Vagina (tissue), 2 donors: ENCODE measurements around the gene SHCBP1. TPM values are rescaled to one million over a fixed set of nuclear protein-coding genes. Genes with fewer than 3 reads are reported as not detected.

Experiments used
- DNase-seq, 2 donors: peaks; one replicate each; pipeline ENCODE4 v3.0.0-alpha.2; 2017; ENCODE audit errors: extremely low spot score in 2 of 2
- H3K27ac ChIP-seq: fragments of 200-600 bp; sonication (generic); one replicate; pipeline ENCODE4 v1.5.1; 2019
- H3K27me3 ChIP-seq: fragments of 200-600 bp; sonication (generic); one replicate; pipeline ENCODE4 v1.5.1; 2019
- H3K36me3 ChIP-seq, 2 donors: fragments of 200-600 bp; sonication (generic); one replicate each; pipeline ENCODE4 v1.5.1; 2017 to 2019
- H3K4me1 ChIP-seq: fragments of 200-600 bp; sonication (generic); one replicate; pipeline ENCODE4 v1.5.1; 2019
- H3K4me3 ChIP-seq, 2 donors: fragments of 200-600 bp; sonication (generic); 1 replicate in 1 of 2; 2 replicates in 1 of 2; pipeline ENCODE4 v1.5.1; 2016 to 2019
- H3K9me3 ChIP-seq: fragments of 200-600 bp; sonication (generic); one replicate; pipeline ENCODE4 v1.5.1; 2019
- CTCF ChIP-seq, 3 experiments: fragments of 450-650 bp in 2 of 3; fragments of 200-600 bp in 1 of 3; sonication (generic) in 1 of 3; IDR thresholded peaks; one replicate each; pipeline ENCODE4 v1.5.1; 2017 to 2019; ENCODE audit warnings: antibody characterized with exemption in 3 of 3, mild to moderate bottlenecking in 2 of 3, moderate library complexity in 2 of 3
- POLR2A ChIP-seq, 2 donors: fragments of 450-650 bp; IDR thresholded peaks; one replicate each; pipeline ENCODE4 v1.6.1; 2017; ENCODE audit warnings: antibody characterized with exemption in 2 of 2, mild to moderate bottlenecking in 2 of 2, moderate library complexity in 2 of 2
- POLR2AphosphoS5 ChIP-seq, 2 donors: sonication (generic); formaldehyde crosslinking; IDR thresholded peaks; one replicate each; pipeline ENCODE4 v1.9.0; 2017; ENCODE audit warnings: antibody characterized with exemption in 2 of 2, mild to moderate bottlenecking in 2 of 2, low read depth in 1 of 2; ENCODE audit not compliant: insufficient read depth in 1 of 2
- intact Hi-C: fragments of 100-400 bp; cut with DNase I; formaldehyde crosslinking; loops from one replicate; pipeline ENCODE4 v1.15.1; 2023
- total RNA-seq: library from RNA; depleted of rRNA; stranded (reverse); fragments of >200 nt; gene quantifications from one replicate; pipeline ENCODE4 v1.2.3, GENCODE V29; 2016

Gene SHCBP1
- total RNA-seq, 1 donor from 2014 or later, result 0.74 TPM

DNA sequence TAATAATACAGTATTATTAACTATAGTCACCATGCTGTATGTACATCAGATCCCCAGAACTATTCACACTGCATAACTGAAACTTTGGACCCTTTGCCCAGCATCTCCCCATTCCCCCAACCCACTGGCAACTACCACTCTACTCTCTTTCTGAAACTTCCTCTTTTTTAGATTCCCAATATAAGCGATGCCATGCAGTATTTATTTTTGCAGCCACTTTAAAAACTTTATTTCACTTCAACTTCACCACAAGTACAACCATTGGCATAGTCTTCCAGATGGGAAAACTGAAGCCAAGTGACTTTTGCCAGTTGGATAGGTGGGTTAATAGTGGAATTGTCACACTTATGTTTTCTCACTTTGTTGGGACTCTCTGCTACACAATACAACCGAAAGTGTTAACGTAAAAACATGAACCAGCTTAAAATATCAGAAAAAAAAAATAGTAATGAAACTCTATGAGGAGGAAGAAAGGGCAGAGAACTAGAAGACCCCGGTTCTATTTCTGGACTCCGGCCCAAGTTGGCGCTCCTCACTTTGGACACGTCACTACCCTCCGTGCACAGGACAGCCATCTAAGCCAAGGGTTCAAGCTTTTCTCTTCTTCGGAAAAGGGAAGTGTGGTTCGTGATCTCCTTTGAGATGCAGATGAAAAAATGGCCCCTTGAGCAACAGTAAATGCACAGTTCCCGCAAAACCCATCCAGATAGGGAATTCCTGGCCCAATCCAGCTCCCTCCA is 743 bp downstream of the SHCBP1 start:
- Histone ChIP-seq H3K36me3 (no peaks in the 10 kb centered on the region), H3K4me3 (peak overlapping the region; percentile 53 to 58), H3K27me3 (no peaks in the 10 kb centered on the region), H3K27ac (no peak overlapping the region), H3K4me1 (peaks cover 9% of the 10 kb centered on the region), H3K9me3 (no peaks in the 10 kb centered on the region)
- no peak for DNase-seq
- intact Hi-C loops, result no loop called here
- TF ChIP-seq POLR2A (IDR thresholded peaks at IDR 0.05) (no peak), POLR2AphosphoS5 (IDR thresholded peaks at IDR 0.05; ENCODE audit: insufficient read depth in 1 of 2, low read depth in 1 of 2) (no peak), CTCF (IDR thresholded peaks at IDR 0.05) (no peak)

DNA sequence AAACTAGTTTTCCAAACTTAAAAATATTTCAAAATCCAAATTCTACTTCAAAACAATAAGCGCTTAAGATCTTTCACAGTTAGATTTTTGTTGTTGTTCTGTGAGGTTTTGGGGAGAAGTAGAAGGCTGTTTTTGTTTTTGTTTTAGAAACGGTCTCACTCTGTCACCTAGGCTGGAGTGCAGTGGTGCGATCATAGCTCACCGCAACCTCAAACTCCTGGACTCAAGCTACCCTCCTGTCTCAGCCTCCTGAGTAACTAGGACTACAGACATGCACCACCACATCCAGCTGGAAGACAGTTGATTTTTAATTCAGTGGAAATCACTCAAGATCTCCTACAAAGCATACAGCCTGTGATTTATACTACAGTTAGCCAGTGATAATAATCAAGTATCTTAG is 2.7 kb downstream of the SHCBP1 start:
- no peaks in the 10 kb centered on the region for H3K9me3 ChIP-seq
- H3K27ac ChIP-seq, result no peak overlapping the region
- H3K27me3 ChIP-seq, result no peaks in the 10 kb centered on the region
- TF ChIP-seq CTCF (IDR thresholded peaks at IDR 0.05) (no peak), POLR2A (IDR thresholded peaks at IDR 0.05) (no peak), POLR2AphosphoS5 (IDR thresholded peaks at IDR 0.05; ENCODE audit: insufficient read depth in 1 of 2, low read depth in 1 of 2) (no peak)
- intact Hi-C loops, result no loop called here
- no peak overlapping the region for H3K4me3 ChIP-seq
- no peak for DNase-seq
- H3K4me1 ChIP-seq, result peaks cover 9% of the 10 kb centered on the region
- H3K36me3 ChIP-seq, result no peaks in the 10 kb centered on the region

DNA sequence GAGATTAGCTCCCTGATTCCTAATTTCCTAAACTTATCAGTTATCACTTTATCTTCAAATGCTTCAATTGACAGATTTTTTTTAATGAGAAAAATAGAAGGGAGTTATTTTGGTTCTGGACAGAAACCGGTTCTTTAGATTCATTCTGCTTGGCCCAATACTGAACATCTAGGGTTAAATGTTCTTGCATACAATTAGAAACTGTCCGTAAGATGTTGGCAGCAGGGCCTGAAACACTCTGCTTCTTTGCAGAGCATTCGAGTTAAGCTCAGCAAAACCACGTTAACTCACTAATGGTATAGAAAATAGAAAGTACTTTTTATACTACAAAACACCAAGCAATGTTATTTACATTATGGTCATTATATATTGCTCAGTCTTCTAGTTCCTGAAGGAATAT is 7.2 kb downstream of the SHCBP1 start:
- Histone ChIP-seq H3K36me3 (no peaks in the 10 kb centered on the region), H3K4me1 (no peaks in the 10 kb centered on the region), H3K9me3 (no peaks in the 10 kb centered on the region), H3K27ac (no peak overlapping the region), H3K27me3 (no peaks in the 10 kb centered on the region), H3K4me3 (no peak overlapping the region)
- DNase-seq, result no peak
- TF ChIP-seq CTCF (IDR thresholded peaks at IDR 0.05), result no peak
- no peak for TF ChIP-seq POLR2AphosphoS5 (IDR thresholded peaks at IDR 0.05; ENCODE audit: insufficient read depth in 1 of 2, low read depth in 1 of 2)
- TF ChIP-seq POLR2A (IDR thresholded peaks at IDR 0.05), result no peak
- intact Hi-C loops, result no loop called here

DNA sequence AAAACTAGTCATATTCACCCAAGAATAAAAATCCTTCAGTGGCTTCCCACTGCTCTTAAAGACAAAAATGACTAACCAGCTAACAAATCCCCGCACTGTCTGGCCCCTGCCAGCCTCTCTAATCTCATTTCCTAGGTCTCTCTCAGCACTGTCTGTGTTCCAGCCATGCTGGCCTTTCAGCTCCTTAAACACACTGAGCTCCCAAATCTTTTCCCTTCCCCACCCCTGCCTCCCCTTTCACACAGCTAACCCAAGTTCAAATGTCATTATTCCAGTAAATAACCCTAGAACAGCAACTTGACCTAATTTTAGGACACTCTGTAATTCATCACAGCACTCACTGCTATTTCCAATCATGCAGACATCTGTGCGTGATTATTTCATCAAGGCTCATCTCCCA is 7.8 kb downstream of the SHCBP1 start:
- DNase-seq, result no peak
- Histone ChIP-seq H3K4me1 (no peaks in the 10 kb centered on the region), H3K4me3 (no peak overlapping the region), H3K9me3 (no peaks in the 10 kb centered on the region), H3K36me3 (no peaks in the 10 kb centered on the region), H3K27ac (no peak overlapping the region), H3K27me3 (no peaks in the 10 kb centered on the region)
- no peak for TF ChIP-seq CTCF (IDR thresholded peaks at IDR 0.05)
- TF ChIP-seq POLR2A (IDR thresholded peaks at IDR 0.05), result no peak
- intact Hi-C loops, result no loop called here

DNA sequence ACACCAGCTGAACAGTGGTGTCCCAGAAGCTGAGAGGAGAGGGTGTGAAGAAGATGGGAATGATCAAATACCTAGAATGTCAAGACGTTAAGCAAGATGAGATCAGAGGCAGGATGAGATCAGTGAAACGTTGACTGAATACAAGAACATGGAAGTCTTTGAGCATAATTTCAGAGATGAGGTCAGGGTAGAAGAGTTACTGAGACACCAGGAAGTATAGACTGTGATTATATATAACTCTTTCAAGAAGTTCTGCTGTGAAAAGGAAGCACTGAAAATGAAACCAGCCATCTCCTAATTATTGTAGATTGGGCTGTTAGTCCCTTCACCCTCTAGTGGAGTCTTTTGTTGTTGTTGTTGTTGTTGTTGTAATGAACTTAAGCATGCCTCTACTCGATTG is 9.1 kb downstream of the SHCBP1 start:
- DNase-seq, result no peak
- no peaks in the 10 kb centered on the region for H3K4me1 ChIP-seq
- TF ChIP-seq POLR2A (IDR thresholded peaks at IDR 0.05), result no peak
- TF ChIP-seq POLR2AphosphoS5 (IDR thresholded peaks at IDR 0.05; ENCODE audit: insufficient read depth in 1 of 2, low read depth in 1 of 2), result no peak
- no peak for TF ChIP-seq CTCF (IDR thresholded peaks at IDR 0.05)
- no peaks in the 10 kb centered on the region for H3K27me3 ChIP-seq
- H3K4me3 ChIP-seq, result no peak overlapping the region
- no peak overlapping the region for H3K27ac ChIP-seq
- intact Hi-C loops, result no loop called here
- H3K36me3 ChIP-seq, result no peaks in the 10 kb centered on the region
- no peaks in the 10 kb centered on the region for H3K9me3 ChIP-seq
